CD4-positive, alpha-beta T cell treated with Interleukin-6 for 4 hours (primary cell): ENCODE results near the gene DCAF7.

Source experiments
- DNase-seq: peaks from one replicate; pipeline ENCODE4 v3.0.0-alpha.2; 2020; ENCODE audit warnings: mixed read lengths

The DCAF7 gene

DNA sequence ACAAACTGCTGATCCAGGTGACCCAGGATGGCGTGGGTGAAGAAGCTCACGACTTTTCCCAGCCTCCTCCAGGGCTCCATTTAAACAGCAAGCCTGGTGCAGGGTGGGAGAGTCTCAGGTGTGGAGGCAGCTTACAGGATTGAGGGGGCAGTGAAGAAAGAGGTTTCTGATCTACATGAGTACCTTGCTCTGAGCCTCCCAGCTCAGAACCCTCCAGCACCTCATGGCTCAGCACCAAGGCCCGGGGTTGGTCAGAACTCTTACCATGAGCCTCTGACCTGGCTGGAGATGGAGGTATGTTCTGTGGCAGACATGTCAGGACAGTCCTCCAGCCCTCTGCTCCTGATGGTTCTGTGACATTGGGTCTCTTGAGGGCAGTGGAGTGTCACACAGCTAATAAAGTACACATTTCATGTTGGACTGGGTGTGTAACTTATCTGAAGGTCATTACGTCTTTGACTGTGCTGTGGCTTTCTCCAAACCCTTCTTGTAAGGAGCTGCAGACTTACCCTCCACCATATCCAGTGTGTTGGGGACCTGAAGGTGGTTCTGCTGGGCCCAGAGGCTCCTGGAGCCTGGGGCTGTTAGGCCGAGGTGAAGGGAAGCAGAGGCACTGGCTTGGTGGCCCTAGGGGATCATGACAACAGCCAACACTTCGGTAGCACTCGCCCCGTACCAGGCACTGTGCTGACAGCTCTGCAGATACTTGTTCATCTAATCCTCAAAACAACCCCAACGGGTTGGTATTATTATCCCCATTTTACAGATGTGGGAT lies 3.8 kb upstream of the DCAF7 start:
- DNase-seq, result no peak

DNA sequence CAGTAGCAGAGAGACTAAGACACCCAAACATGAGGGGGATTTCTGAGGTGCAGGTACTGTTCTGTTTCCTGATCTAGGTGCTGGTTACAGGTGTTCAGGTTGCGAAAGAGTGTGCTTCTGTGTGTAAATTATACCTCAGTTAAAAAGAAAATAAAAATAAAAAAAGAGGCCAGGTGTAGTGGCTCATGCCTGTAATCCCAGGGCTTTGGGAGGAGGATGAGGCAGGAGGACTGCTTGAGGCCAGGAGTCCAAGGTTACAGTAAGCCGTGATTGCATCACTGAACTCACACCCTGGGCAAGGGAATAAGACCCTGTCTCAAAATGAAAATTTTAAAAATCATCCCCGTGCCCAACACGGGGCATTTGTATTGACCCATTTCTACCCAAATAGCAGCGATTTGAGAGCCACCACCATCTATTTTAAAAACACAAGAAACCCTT lies 3.2 kb upstream of the DCAF7 start:
- DNase-seq, result no peak

DNA sequence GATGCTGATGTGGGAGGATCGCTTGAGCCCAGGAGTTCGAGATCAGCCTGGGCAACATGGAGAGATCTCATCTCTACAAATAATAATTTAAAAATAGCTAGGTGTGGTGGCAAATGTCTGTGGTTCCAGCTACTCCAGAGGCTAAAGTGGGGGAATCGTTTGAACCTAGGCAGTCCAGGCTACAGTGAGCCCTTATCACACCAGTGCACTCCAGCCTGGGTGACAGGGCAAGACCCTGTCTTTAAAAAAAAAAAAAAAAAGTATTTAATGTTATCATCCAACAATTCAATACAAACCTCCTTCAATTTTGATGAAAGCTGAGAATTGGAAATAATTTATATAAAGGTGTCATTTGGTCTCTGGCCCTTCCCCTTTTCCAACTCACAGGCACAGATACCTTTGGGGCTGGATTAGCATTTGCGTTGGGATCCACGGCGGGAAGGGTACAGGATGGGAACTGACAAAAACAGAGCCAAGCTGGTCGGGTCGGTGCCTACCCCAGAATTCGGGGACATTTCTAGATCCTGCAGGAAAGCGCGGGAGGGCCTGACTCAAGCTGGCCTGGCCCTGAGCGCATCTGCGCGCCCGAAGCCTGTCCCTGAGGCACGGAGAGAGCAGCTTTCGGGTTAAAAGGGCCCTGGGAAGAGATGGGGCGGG lies 860 bp upstream of the DCAF7 start:
- DNase-seq, result no peak

DNA sequence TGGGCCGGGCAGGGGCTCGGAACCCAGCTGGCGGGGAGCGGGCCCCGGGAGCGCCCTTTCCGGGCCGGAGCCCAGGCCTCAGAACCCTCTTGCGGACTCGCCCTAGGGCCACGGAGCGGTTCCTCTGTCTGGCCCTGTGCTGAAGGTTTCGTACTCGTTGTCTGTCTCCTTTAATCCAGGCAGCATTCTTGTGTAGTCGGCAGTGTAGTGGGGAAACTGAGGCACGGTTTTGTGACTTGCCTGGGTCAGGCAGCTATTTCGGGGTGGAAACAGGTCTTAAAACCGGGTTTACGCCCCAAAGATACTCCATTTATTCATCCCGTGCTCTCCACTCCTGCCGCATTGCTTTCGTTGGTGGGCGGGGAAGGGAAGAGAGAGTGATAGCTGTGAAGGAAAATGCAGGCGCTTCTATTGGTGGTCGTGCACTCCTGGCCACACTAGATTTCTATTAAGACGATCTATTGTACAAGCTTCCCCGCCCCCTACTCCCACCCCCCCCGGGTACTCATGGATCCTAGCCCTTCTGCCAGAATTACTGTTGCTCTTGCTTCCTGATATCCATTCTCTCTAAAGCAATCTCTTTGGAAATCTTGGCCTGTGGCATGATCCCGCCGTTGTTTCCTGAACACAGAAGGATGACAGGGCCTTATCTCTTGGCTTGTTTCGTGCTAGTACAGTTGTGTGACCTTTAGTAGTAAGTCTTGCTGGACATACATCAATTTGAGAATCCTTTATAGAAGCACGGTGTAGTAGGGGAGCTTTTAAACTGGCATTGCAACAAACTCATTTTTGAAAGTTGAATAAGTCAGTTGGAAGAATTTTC lies 751 bp downstream of the DCAF7 start:
- peak; percentile 10 for DNase-seq

DNA sequence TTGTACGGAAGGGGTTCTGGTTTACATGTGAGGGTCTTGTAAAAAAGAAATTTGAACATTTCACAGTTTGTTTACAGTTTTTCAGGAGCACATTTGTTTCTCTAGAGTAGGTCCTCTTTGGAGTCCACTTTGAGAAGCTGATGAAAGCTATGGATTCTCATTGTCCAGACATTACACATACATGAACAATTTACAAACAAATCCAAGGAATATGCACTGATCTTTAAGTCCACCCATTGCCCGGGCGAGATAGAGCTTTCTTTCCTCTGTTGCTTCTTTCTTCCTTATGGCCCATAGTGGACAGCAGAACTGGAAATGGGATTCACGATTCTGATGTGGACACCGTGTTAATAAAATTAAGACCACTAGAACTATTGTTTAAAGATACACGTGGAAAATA lies 1.9 kb downstream of the DCAF7 start:
- DNase-seq, result no peak

DNA sequence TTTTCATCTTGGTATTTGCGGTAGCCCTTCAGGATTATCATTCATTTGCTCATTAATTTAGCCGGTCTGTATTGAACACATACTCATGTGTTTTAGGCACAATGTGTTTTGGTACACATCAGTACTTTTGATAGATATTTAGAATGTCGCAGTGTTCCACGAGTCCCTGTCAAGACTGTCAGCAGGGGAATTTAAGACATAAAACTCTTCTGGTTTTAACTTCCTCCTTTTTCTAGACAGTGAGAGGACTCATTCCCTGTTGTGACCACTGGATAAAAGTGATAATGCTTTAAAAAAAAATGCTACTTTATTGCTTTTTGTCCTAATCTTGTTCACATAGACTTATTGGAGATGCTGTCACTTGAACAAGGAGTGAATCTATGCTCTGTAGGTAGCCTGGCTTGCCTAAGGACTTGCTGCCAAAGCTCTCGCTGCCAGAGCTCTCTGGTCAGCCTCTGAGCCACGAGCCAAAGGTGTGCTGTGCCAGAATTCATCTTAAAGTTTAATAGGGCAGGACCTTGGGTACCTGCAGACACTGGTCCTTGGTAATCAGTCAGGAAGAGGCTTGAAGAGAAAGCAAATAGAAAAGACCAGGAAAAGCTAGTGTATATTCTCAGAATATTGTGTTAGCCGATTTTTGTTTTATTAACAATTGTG lies 5.4 kb downstream of the DCAF7 start:
- DNase-seq, result no peak

DNA sequence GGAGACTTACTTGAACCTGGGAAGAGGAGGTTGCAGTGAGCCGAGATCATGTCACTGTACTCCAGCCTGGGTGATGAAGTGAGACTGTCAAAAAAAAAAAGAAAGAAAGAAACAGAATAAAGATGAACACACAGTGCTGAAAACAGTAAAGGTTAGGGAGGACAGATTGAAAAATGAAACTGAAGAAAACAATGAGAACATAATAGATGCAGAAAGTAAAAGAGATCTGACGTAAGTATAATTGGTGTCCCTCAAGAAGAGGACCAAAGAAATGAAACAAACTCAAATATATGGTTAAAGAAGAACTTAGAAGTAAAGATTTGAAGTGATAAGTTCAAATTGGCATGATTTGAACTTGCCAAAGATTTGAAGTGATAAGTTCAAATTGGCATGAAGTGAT lies 7.1 kb downstream of the DCAF7 start:
- no peak for DNase-seq

DNA sequence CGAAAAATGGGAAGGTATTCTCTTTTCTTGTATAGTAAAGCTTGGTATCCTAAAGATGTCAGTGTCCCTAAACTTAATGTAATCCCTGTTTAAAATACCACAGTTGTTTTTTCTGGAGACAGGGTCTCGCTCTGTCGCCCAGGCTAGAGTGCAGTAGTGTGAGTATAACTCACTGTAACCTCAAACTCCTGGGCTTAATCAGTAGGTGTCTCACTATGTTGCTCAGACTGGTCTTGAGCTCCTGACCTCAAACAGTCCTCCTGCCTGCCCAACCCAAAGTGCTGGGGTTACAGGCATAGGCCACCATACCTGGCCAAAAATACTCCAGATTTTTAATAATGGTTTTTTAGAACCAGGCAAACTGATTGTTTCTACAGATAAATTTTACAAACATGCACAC lies 8.2 kb downstream of the DCAF7 start:
- DNase-seq, result no peak

DNA sequence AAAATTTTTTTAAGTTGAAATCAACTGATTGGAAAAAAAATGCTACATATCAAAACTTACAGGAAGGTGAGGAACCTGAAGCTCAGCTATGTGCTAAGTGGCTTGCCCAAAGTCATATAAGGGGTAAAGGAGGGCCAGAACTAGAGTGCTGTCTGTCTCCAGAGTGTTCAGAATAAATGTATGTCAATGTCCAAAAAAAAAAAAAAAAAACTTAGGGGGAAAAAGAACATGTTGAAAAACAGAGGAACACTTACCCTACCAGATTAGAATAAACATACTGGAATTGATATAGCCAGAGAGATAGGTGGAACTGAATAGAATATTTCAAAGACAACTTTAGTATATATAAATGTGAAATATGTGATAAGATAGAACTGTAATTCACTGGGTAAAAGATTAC lies 11.5 kb downstream of the DCAF7 start:
- no peak for DNase-seq

DNA sequence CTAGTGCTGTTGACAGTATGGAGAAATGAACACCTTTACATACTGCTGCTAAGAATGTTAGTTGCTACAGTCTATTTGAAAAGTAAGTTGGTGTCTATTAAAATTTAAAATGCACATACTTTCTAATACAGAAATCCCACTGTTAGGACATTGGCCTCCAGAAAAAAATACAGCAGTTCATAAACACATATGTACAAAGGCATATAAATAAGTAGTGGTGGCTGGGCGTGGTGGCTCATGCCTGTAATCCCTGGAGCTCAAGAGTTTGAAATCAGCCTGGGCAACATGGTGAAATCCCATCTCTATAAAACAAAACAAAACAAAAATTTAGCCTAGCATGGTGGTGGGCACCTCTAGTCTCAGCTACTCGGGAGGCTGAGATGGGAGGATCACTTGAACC lies 13.1 kb downstream of the DCAF7 start:
- DNase-seq, result no peak

DNA sequence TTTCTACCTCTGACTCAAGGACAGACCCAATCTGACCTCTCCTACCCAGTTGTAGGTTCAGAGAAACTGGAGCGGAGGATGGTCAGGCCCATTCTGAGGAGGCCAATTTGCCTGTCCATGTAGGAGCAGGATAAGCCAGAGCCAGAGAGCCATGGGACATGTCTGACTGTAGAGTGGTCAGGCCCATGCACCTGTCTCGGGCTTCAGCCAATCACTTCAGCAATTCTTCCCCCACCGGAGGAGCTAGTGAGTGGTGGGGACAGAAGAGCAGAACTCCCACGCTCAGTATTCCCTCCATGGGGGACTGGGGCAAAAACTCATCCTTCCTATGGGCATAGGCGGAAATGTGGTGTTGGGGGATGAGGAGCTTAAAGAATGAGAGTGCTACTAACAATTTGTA lies 14.3 kb downstream of the DCAF7 start:
- DNase-seq, result no peak

DNA sequence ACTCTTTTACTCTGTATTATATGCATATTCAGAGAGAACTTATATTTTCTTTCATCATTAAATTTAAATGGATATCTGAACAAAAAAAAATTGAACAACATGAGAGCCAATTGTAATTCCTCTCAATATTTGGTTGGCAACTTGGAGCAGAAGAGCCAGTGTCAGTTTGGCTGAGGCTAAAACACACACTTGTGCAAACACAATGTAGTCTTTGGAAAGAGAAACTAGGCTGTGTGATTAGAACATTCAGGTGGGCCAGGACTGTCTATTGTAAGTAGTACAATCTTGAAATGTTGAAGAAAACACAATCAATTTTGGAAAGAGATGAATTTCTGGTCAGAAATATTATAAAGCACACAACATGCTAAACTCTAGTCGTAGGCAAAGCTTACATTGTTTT lies 17.0 kb downstream of the DCAF7 start:
- DNase-seq, result no peak

DNA sequence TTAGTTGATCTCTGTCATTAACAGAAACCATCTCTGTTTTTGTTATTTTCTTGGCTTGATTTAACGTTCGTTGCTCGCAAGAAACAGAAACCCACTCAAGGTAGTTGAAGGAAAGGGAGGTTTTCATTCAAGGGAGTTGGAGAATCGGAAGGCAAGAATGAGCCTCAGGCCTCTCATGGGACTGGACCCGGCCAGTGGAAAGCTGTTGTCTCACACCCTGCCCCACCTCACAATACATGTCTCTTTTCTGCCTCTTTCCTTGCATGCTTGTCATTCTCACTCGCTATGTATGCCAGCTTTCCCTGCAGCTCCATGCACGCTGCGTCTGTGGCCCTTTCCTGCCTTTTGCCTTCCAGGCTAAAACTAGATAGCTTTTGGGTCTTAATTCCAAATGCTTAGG lies 18.3 kb downstream of the DCAF7 start:
- no peak for DNase-seq

DNA sequence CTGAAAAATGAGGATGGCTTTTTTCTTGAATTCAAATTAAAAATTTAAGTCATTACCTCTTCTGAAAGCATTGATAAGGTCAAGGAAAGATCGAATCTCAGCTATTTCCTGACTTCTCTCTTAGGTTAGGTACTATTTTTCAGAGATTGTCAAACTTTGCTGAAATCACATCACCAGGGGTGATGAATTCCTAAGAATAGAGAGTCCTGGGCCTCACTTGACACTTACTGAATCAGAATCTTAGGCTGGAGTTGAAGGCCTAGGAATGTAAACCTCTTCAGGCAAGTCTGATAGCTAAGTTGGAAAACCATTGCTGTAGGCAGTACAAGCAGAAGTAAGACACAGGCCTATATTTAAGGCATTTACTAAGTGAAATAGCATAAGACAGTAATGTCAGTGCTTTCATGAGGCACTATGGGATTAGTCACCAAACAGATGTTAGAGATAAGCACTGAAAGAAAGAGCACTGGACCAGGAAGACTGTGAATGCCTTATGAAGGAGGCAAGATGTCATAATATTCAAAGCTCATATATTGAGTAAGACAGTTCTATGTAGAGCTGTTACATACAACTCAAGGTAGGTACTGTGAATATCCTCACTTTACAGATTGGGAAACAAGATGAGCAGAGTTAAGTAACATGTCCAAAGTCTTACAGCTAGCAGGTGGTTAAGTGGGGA lies 21.5 kb downstream of the DCAF7 start:
- no peak for DNase-seq

DNA sequence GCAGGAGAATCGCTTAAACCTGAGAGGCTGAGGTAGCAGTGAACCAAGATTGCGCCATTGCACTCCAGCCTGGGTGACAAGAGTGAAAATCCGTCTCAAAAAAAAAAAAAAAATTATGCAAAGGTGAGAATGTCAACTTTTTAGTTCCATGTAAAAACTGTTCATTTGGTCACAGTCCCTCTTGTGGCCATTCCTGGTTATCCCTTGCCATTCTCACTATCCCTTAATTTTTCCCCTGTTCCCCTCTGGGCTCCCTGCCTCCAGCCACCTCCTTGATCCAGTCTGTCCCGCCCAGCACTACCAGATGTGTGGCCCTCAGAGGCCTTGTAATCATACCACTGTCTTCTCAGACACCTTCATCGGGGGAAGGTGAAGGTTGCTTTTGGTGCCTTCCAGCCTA lies 23.4 kb downstream of the DCAF7 start:
- no peak for DNase-seq

DNA sequence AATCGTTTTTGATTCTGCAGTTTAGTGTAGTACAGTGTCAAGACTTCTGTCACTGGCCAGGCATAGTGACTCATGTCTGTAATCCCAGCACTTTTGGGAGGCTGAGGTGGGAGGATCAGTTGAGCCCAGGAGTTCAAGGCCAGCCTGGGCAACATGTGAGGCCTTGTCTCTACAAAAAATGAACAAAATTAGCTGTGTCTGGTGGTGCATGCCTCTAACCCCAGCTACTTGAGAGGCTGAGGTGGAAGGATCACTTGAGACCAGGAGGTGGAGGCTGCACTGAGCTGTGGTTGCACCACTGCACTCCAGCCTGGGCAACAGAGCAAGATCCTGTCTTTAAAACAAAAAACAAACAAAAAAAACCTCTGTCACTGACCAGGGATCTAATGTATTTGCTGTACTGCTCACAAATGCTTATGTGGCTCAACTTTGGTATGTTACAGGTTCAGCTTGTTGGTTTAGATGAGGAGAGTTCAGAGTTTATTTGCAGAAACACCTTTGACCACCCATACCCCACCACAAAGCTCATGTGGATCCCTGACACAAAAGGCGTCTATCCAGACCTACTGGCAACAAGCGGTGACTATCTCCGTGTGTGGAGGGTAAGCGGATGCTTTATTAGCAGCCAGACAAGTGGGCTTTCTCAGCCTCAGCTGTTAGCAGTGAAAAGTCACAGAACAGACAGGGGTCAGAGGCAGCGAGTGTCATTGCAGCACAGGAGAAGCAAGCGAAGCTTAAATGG lies 27.9 kb downstream of the DCAF7 start:
- DNase-seq, result no peak

DNA sequence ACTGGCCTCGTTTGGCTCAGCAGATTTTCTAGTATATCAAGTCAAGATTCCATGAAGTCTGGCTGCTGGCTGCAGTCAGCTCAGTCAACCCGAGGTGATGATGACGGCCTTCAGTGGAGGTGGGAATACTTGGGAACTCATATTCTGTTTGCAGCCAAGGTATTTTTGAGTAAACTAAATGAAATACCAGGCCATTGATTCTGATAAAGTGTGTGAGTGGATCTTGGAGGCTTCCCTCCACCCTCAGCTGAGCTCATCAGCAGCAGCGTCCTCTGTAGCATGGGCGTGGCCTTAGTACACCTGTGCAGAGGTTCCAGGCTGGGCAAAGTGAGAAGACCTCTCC lies 28.5 kb downstream of the DCAF7 start:
- DNase-seq, result no peak

DNA sequence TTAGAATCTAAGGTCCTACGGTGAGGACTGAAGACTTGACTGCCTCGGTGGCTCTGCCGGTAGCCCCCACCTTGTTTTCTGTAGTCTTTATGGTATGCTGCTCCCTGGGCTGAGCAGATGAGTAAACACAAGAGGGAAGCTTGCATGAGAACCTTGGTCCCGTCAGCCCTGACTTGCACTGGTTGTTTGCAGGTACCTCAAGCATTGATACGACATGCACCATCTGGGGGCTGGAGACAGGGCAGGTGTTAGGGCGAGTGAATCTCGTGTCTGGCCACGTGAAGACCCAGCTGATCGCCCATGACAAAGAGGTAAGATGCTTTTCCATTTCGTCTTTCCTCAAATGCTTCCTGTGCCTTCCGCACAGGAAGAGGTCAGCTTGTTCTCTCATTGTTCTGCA lies 29.4 kb downstream of the DCAF7 start:
- DNase-seq, result no peak

DNA sequence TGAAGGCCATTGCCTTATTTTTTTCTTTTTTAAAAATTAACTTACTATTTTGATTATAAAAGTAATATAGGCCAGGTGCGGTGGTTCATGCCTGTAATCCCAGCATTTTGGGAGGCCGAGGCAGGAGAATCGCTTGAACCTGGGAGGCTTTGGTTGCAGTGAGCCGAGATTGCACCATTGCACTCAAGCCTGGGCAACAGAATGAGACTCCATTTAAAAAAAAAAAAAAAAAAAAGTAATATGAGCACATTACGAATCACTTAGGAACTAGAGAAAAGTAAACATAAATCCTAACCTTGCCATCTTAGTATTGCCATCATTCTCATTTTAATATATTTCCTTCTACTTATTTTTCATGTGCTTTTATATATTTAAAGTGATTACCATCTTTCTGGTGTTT lies 37.5 kb downstream of the DCAF7 start:
- no peak for DNase-seq

DNA sequence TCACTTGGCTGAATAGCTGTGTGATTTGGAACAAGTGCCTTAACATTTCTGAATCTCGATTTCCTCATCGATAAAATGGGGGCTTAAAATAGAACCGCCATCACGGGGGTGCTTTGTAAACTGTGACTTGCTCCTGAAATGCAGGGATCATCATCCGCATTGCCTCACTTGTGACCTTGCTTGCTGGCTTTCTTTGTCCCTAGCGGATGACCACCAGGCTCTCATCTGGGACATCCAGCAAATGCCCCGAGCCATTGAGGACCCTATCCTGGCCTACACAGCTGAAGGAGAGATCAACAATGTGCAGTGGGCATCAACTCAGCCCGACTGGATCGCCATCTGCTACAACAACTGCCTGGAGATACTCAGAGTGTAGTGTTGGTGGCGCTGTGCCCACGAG lies 38.5 kb downstream of the DCAF7 start:
- no peak for DNase-seq

DNA sequence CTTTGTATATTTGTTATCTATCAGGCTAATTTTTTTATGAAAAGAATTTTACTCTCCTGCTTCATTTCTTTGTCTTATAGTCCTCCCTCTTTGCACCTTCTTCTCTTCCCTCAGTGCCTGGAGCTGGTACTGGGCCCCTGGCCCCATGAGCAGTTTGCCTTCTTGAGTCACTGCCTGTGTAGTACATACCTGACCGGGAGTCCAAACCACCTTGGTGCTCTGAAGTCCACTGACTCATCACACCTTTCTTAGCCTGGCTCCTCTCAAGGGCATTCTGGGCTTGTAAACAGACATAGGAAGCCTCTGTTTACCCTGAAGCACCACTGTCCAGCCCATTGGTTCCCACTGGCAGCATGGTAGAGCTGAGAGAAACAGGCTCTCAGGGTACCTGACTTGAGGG lies 39.4 kb downstream of the DCAF7 start:
- DNase-seq, result no peak

DNA sequence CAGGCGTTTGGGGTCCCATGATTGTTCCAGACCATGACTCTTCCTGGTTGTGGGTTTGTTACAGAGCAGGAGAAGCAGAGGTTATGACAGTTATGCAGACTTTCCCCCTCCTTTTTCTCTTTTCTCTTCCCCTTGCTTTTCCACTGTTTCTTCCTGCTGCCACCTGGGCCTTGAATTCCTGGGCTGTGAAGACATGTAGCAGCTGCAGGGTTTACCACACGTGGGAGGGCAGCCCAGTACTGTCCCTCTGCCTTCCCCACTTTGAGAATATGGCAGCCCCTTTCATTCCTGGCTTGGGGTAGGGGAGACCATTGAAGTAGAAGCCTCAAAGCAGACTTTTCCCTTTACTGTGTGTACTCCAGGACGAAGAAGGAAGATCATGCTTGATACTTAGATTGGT lies 42.5 kb downstream of the DCAF7 start:
- no peak for DNase-seq
